Neuron (in vitro differentiated cells): ENCODE data around the gene PIEZO2.
"Not testable (repeated sequence)": the region's sequence is repeated elsewhere in the genome, so short reads cannot be mapped to it uniquely, and the experiment has no call there.

Experiments
- H2AFZ ChIP-seq: one replicate; pipeline ENCODE4 v1.6.1; 2013; ENCODE audit warnings: low read depth, mild to moderate bottlenecking, inconsistent platforms, low read length, moderate library complexity
- H3K27me3 ChIP-seq: one replicate; pipeline ENCODE4 v1.6.1; 2013; ENCODE audit warnings: low read length; ENCODE audit not compliant: insufficient read depth
- H3K36me3 ChIP-seq: one replicate; pipeline ENCODE4 v1.6.1; 2013; ENCODE audit warnings: low read length; ENCODE audit not compliant: insufficient read depth
- H3K4me1 ChIP-seq: one replicate; pipeline ENCODE4 v1.6.1; 2013; ENCODE audit warnings: low read length; ENCODE audit not compliant: insufficient read depth
- H3K4me3 ChIP-seq: 2 replicates; pipeline ENCODE4 v1.5.1; 2013; ENCODE audit warnings: mild to moderate bottlenecking, low read length, moderate library complexity
- H3K9me3 ChIP-seq: one replicate; pipeline ENCODE4 v1.6.1; 2013; ENCODE audit warnings: low read length

PIEZO2 gene

GRCh38 chr18:10923551-10924070 is 225.8 kb downstream of the PIEZO2 start:
- no peaks in the 10 kb centered on the region for H3K4me1 ChIP-seq
- H3K36me3 ChIP-seq: no peaks in the 10 kb centered on the region
- no peak overlapping the region for H3K4me3 ChIP-seq
- H3K9me3 ChIP-seq: no peaks in the 10 kb centered on the region
- H2AFZ ChIP-seq: no peak overlapping the region
- H3K27me3 ChIP-seq: no peaks in the 10 kb centered on the region

- Histone ChIP-seq H3K4me1 (no peaks in the 10 kb centered on the region), H3K4me3 (no peak overlapping the region), H3K36me3 (no peaks in the 10 kb centered on the region), H3K27me3 (no peaks in the 10 kb centered on the region), H2AFZ (no peak overlapping the region), H3K9me3 (no peaks in the 10 kb centered on the region)
These were observed 226.2 kb downstream of the PIEZO2 start for GRCh38 chr18:10923141-10923540.

GRCh38 chr18:10922712-10923111 is 226.7 kb downstream of the PIEZO2 start:
- not testable (repeated sequence) for H3K36me3 ChIP-seq, H3K27me3 ChIP-seq

GRCh38 chr18:10920309-10920708 is 229.1 kb downstream of the PIEZO2 start:
- H2AFZ ChIP-seq, H3K4me3 ChIP-seq, H3K27me3 ChIP-seq, H3K4me1 ChIP-seq, H3K9me3 ChIP-seq, H3K36me3 ChIP-seq: not testable (repeated sequence)

More at GRCh38 chr18:10922712-10923111, 226.7 kb downstream of the PIEZO2 start:
- not testable (repeated sequence) for H3K4me1 ChIP-seq, H2AFZ ChIP-seq, H3K4me3 ChIP-seq, H3K9me3 ChIP-seq

DNA sequence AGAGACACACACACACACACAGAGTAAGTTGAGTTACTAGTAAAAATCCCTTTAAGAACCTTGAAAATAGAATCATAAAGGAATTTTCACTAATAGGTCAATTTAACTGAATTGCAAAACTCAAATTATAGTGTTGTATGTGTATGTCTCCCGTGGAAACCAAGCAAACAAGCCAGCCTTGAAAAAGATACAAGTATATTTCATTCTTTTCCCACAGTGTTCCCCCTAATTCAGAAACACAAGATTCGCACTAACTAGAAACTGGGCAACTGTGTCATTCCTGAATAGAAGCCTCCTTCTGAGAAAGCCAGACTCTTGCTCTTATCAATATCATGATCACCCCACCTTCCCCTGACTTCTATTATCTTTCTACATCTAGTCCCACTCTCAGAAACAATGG is 229.5 kb downstream of the PIEZO2 start:
- H3K4me1 ChIP-seq: no peaks in the 10 kb centered on the region
- H2AFZ ChIP-seq: no peak overlapping the region
- no peak overlapping the region for H3K4me3 ChIP-seq
- no peaks in the 10 kb centered on the region for H3K36me3 ChIP-seq
- H3K27me3 ChIP-seq: no peaks in the 10 kb centered on the region
- H3K9me3 ChIP-seq: no peaks in the 10 kb centered on the region

- Histone ChIP-seq H3K4me1 (no peaks in the 10 kb centered on the region), H3K36me3 (no peaks in the 10 kb centered on the region), H3K27me3 (no peaks in the 10 kb centered on the region), H2AFZ (no peak overlapping the region), H3K4me3 (no peak overlapping the region), H3K9me3 (no peaks in the 10 kb centered on the region)
These were observed 232.5 kb downstream of the PIEZO2 start for GRCh38 chr18:10916865-10917264.

DNA sequence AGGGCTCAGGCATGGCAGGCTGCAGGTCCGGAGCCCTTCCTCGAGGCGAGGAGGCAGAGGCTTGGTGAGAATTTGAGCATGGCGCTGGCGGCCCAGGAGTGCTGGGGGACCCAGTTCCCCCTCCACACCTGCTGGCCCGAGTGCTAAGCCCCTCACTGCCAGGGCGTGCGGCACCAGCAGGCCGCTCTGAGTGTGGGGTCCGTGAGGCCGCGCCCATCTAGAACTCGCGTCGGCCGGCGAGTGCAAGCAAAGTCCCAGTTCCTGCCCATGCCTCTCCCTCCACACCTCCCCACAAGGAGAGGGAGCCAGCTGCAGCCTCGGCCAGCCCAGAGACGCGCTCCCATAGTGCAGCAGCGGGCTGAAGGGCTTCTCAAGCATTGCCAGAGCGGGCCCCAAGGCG is 233.0 kb downstream of the PIEZO2 start:
- Histone ChIP-seq H3K4me1 (no peaks in the 10 kb centered on the region), H3K27me3 (no peaks in the 10 kb centered on the region), H3K36me3 (no peaks in the 10 kb centered on the region), H3K4me3 (no peak overlapping the region), H2AFZ (no peak overlapping the region), H3K9me3 (no peaks in the 10 kb centered on the region)

DNA sequence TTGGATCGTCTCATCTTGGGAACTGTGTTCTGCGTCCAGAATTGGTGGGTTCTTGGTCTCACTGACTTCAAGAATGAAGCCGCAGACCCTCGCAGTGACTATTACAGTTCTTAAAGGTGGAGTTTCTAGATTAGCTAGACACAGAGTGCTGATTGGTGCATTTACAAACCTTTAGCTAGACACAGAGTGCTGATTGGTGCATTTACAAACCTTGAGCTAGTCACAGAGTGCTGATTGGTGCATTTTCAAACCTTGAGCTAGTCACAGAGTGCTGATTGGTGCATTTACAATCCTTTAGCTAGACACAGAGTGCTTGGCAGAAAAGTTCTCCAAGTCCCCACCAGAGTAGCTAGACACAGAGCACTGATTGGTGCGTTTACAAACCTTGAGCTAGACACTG is 233.6 kb downstream of the PIEZO2 start:
- not testable (repeated sequence) for H3K36me3 ChIP-seq, H3K4me3 ChIP-seq, H2AFZ ChIP-seq

DNA sequence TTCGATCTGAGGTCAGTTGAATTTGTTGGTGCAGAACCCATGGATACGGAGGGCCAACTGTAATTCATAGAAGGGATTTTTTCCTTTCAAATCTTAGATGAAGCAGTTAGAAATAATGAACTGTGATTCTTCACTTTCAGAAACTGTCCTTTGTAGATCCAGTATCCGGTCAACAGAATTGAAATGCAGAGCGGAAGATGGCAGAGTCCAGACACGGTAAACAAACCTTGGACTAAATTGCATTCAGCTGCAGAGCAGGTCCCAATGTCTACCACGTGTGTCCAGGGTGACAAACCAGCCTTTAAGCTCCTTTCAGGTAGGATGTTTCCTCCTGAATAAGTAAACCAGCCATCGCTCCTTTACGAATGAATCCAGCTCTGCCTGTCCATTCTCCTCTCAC is 234.8 kb downstream of the PIEZO2 start:
- not testable (repeated sequence) for H3K9me3 ChIP-seq, H3K27me3 ChIP-seq, H3K4me3 ChIP-seq, H3K4me1 ChIP-seq, H3K36me3 ChIP-seq, H2AFZ ChIP-seq

More for the DNA sequence above, 233.6 kb downstream of the PIEZO2 start:
- H3K9me3 ChIP-seq, H3K4me1 ChIP-seq, H3K27me3 ChIP-seq: not testable (repeated sequence)

GRCh38 chr18:10913919-10914318 is 235.4 kb downstream of the PIEZO2 start:
- no peaks in the 10 kb centered on the region for H3K27me3 ChIP-seq
- no peaks in the 10 kb centered on the region for H3K36me3 ChIP-seq
- H2AFZ ChIP-seq: no peak overlapping the region
- no peaks in the 10 kb centered on the region for H3K4me1 ChIP-seq
- H3K9me3 ChIP-seq: no peaks in the 10 kb centered on the region
- H3K4me3 ChIP-seq: no peak overlapping the region

GRCh38 chr18:10912790-10913545 is 236.4 kb downstream of the PIEZO2 start:
- H2AFZ ChIP-seq: no peak overlapping the region
- H3K4me1 ChIP-seq: no peaks in the 10 kb centered on the region
- no peaks in the 10 kb centered on the region for H3K9me3 ChIP-seq
- no peaks in the 10 kb centered on the region for H3K36me3 ChIP-seq
- H3K4me3 ChIP-seq: no peak overlapping the region
- H3K27me3 ChIP-seq: no peaks in the 10 kb centered on the region

- H3K9me3 ChIP-seq: no peaks in the 10 kb centered on the region
- no peaks in the 10 kb centered on the region for H3K36me3 ChIP-seq
- H3K4me1 ChIP-seq: no peaks in the 10 kb centered on the region
- H2AFZ ChIP-seq: no peak overlapping the region
- no peaks in the 10 kb centered on the region for H3K27me3 ChIP-seq
- H3K4me3 ChIP-seq: no peak overlapping the region
These were observed 239.6 kb downstream of the PIEZO2 start for GRCh38 chr18:10909724-10910123.

GRCh38 chr18:10908760-10909159 is 240.6 kb downstream of the PIEZO2 start:
- Histone ChIP-seq H3K27me3 (no peaks in the 10 kb centered on the region), H2AFZ (no peak overlapping the region), H3K9me3 (no peaks in the 10 kb centered on the region), H3K36me3 (no peaks in the 10 kb centered on the region), H3K4me3 (no peak overlapping the region), H3K4me1 (no peaks in the 10 kb centered on the region)

DNA sequence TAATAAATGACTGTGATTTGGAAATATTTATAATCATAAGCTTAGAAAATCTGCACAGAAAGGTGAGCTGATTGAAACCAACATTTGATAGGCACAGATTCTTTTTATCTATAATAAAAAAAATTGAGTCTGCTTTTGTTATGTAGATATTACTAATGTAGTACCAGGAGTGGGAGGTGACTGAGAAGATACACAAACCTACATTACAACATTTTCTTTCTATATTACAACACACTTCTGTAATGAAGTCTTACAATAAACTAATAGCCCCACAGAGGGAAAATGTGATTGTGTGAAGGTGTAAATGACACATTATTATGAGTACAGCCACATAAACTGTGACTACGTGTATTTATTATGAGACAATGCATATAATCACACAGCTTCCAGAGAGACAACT is 241.6 kb downstream of the PIEZO2 start:
- H3K4me1 ChIP-seq: no peaks in the 10 kb centered on the region
- H3K9me3 ChIP-seq: no peaks in the 10 kb centered on the region
- no peaks in the 10 kb centered on the region for H3K36me3 ChIP-seq
- no peak overlapping the region for H3K4me3 ChIP-seq
- no peak overlapping the region for H2AFZ ChIP-seq
- H3K27me3 ChIP-seq: no peaks in the 10 kb centered on the region
